Muscle of leg (tissue), 9 donors: ENCODE results near the gene ARHGAP11B. TPM values are rescaled to one million over a fixed set of nuclear protein-coding genes. Genes with fewer than 3 reads are reported as not detected.

Experiments used
- polyA plus RNA-seq, 8 donors: library from polyadenylated mRNA; unstranded; fragments of 120-200 nt; gene quantifications; one replicate each; pipeline versions ENCODE4 v1.2.1 to v1.2.3, GENCODE V29; 2013; ENCODE audit warnings: inconsistent platforms in 1 of 8, low replicate concordance in 1 of 8; ENCODE audit not compliant: insufficient read length in 8 of 8, insufficient read depth in 1 of 8
- total RNA-seq: library from RNA; stranded (reverse); fragments of 120-200 nt; gene quantifications from one replicate; pipeline ENCODE4 v1.2.4, GENCODE V29; 2013

The ARHGAP11B gene

Other genes with a start within 250 kb of the ARHGAP11B start
- 0.62 TPM for gene CHRFAM7A, start 232.6 kb upstream of the ARHGAP11B start, total RNA-seq
- gene CHRFAM7A, start 232.6 kb upstream of the ARHGAP11B start, polyA plus RNA-seq = 1 to 10 TPM in 7 of 8 donors, under 1 TPM in 1; 0.66 to 2.4 (median 1.2) TPM
- gene GOLGA8R, start 211.9 kb upstream of the ARHGAP11B start, total RNA-seq = 3.1 TPM
- gene GOLGA8R, start 211.9 kb upstream of the ARHGAP11B start, polyA plus RNA-seq = 10 to 100 TPM in 1 of 8 donors, 1 to 10 TPM in 7; 3.0 to 14.1 (median 4.9) TPM
- gene GOLGA8Q, start 74.1 kb upstream of the ARHGAP11B start, total RNA-seq = 0.75 TPM
- gene GOLGA8Q, start 74.1 kb upstream of the ARHGAP11B start, polyA plus RNA-seq = 1 to 10 TPM in 5 of 8 donors, under 1 TPM in 3; 0.49 to 3.4 (median 1.1) TPM
- 0.49 TPM for gene GOLGA8H, start 22.1 kb upstream of the ARHGAP11B start, total RNA-seq
- under 1 TPM; 0.13 to 0.74 (median 0.45) TPM for gene GOLGA8H, start 22.1 kb upstream of the ARHGAP11B start, polyA plus RNA-seq